ENCODE measurements around the gene RNF220.

Gene RNF220

DNA sequence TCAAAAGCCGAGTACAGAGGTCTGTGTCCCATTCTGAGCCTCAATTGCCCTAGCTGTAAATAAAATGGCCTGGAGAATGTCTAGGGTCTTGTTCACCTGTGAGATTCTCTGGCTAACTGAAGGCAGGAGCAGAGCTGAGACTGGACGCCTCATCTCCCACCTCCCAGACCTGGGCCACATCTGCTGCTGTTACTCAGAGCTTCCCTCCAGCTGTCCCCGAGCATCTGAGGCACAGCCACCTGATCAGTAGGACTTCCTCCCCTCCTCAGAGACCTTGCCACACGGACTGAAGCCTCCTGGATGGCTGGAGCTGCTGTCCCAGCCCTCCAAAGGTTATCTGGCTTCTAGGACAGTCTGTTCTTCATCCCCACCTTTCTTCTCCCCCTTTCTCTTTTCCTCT is 206.8 kb downstream of the RNF220 start:
- Histone ChIP-seq H2BK5ac (ENCODE audit: low read depth, low read length, poor library complexity) (no peak overlapping the region), H3K18ac (ENCODE audit: low read length) (no peak overlapping the region)
- no CpG with 5 or more reads among the region's 4 CpGs for WGBS (ENCODE audit: extremely low coverage, insufficient coverage, insufficient read length)

DNA sequence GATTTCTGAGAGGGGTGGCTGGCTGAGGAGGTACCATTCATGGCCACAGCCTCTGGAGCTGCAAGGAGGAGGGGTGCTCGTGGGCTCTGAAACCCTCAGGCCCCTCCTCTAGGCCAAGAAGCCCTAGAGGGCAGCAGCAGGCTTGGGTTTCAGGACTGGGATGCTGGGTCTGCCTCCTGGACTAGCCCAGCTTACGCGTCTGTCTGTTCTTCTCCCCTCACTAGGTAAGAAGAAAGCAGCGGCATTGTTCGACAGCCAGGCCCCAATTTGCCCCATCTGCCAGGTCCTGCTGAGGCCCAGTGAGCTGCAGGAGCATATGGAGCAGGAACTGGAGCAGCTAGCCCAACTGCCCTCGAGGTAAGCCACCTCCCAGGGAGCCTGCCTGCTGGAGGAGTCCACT is 208.9 kb downstream of the RNF220 start:
- Histone ChIP-seq H3K4me3 (ENCODE audit: low read depth, low read length) (no peak overlapping the region), H3K36me3 (ENCODE audit: control insufficient read depth in 1 of 2, insufficient read depth in 2 of 2, low read length in 2 of 2) (no peaks in the 10 kb centered on the region), H4K8ac (ENCODE audit: low read depth, low read length) (no peak overlapping the region), H3K4me1 (ENCODE audit: control insufficient read depth in 1 of 2, insufficient read depth in 2 of 2, low read length in 2 of 2) (peaks cover 0 to 4% of the 10 kb centered on the region in 2 experiments), H2AK5ac (ENCODE audit: low read length) (no peak overlapping the region), H4K91ac (ENCODE audit: low read depth, low read length) (no peak overlapping the region), H3K79me1 (ENCODE audit: low read length) (no peaks in the 10 kb centered on the region), H2BK120ac (ENCODE audit: insufficient read depth, low read length, poor library complexity) (no peak overlapping the region), H2BK12ac (ENCODE audit: low read length) (no peak overlapping the region), H3K27ac (ENCODE audit: low read depth, low read length) (no peak overlapping the region), H3K18ac (ENCODE audit: low read length) (no peak overlapping the region), H3K27me3 (ENCODE audit: insufficient read depth, low read length) (peaks cover 17% of the 10 kb centered on the region), H3K4me2 (ENCODE audit: low read length) (no peak overlapping the region), H2BK5ac (ENCODE audit: low read depth, low read length, poor library complexity) (no peak overlapping the region), H4K12ac (ENCODE audit: low read depth, low read length) (no peak overlapping the region), H3K9ac (ENCODE audit: low read length) (no peak overlapping the region), H2AFZ (ENCODE audit: insufficient read depth, low read length, poor library complexity) (no peak overlapping the region), H3K9me3 (ENCODE audit: insufficient read depth, low read depth, low read length) (peaks cover 3% of the 10 kb centered on the region), H3K4ac (ENCODE audit: low read depth, low read length) (no peak overlapping the region), H3K23ac (ENCODE audit: low read length) (no peak overlapping the region), H3K79me2 (ENCODE audit: control insufficient read depth, insufficient read depth, low read length, poor library complexity) (no peaks in the 10 kb centered on the region), H3K14ac (ENCODE audit: low read length) (no peak overlapping the region)
- DNase-seq = no peak
- WGBS (ENCODE audit: extremely low coverage, insufficient coverage, insufficient read length) = no CpG with 5 or more reads among the region's 6 CpGs

More for the DNA sequence above, 206.8 kb downstream of the RNF220 start:
- H3K4ac ChIP-seq (ENCODE audit: low read depth, low read length) = no peak overlapping the region
- DNase-seq = no peak
- H3K79me1 ChIP-seq (ENCODE audit: low read length) = no peaks in the 10 kb centered on the region
- peaks cover 2% of the 10 kb centered on the region for H3K9me3 ChIP-seq (ENCODE audit: insufficient read depth, low read depth, low read length)
- no peaks in the 10 kb centered on the region for H3K36me3 ChIP-seq (ENCODE audit: control insufficient read depth in 1 of 2, insufficient read depth in 2 of 2, low read length in 2 of 2)
- no peak overlapping the region for H4K12ac ChIP-seq (ENCODE audit: low read depth, low read length)
- no peak overlapping the region for H3K27ac ChIP-seq (ENCODE audit: low read depth, low read length)
- H3K4me1 ChIP-seq (ENCODE audit: control insufficient read depth in 1 of 2, insufficient read depth in 2 of 2, low read length in 2 of 2) = peaks cover 0 to 2% of the 10 kb centered on the region in 2 experiments
- H2AFZ ChIP-seq (ENCODE audit: insufficient read depth, low read length, poor library complexity) = no peak overlapping the region
- H3K4me3 ChIP-seq (ENCODE audit: low read depth, low read length) = no peak overlapping the region
- H3K4me2 ChIP-seq (ENCODE audit: low read length) = no peak overlapping the region
- H3K79me2 ChIP-seq (ENCODE audit: control insufficient read depth, insufficient read depth, low read length, poor library complexity) = no peaks in the 10 kb centered on the region
- no peak overlapping the region for H3K23ac ChIP-seq (ENCODE audit: low read length)
- no peak overlapping the region for H2BK120ac ChIP-seq (ENCODE audit: insufficient read depth, low read length, poor library complexity)
- no peak overlapping the region for H3K14ac ChIP-seq (ENCODE audit: low read length)
- H4K91ac ChIP-seq (ENCODE audit: low read depth, low read length) = no peak overlapping the region
- H4K8ac ChIP-seq (ENCODE audit: low read depth, low read length) = no peak overlapping the region
- H2BK12ac ChIP-seq (ENCODE audit: low read length) = no peak overlapping the region
- H3K9ac ChIP-seq (ENCODE audit: low read length) = no peak overlapping the region
- peaks cover 5% of the 10 kb centered on the region for H3K27me3 ChIP-seq (ENCODE audit: insufficient read depth, low read length)
- no peak overlapping the region for H2AK5ac ChIP-seq (ENCODE audit: low read length)

DNA sequence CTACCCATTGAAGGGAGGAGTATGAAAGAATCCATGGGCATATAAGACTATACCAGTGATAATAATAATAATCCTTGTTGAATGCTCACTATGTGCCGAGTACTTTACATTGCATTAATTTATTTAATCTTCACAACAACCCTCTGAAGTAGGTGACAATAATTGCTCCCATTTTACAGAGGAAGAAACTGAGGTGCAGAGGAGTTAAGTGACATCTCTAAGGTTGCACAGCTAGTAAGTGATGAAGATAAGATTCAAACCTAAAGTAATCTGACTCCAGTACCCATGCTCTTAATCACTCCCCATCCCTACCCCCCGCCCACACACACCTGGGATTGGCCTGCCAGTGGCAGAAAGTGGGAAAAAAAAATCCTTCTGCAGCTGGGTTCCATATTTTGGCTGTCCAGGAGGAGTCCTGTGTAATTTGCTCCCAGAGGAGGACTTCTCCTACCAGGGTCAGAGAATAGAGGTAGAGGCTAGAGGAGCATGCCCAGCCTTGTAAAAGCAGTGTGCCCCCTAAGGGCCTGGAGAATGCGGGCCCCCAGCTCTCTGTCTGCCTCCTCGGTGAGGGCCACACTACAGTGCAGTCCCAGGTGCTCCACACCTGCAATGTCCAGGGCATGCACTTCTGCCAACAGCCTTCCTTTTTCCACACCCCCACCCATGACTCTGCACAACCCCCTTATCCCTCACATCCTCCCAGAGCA is 211.4 kb downstream of the RNF220 start:
- no peak for DNase-seq
- no peak overlapping the region for H3K14ac ChIP-seq (ENCODE audit: low read length)
- no peaks in the 10 kb centered on the region for H3K36me3 ChIP-seq (ENCODE audit: control insufficient read depth in 1 of 2, insufficient read depth in 2 of 2, low read length in 2 of 2)
- H4K8ac ChIP-seq (ENCODE audit: low read depth, low read length) = no peak overlapping the region
- no peak overlapping the region for H3K9ac ChIP-seq (ENCODE audit: low read length)
- H3K4me2 ChIP-seq (ENCODE audit: low read length) = peak overlapping the region; percentile 52
- no peak overlapping the region for H3K27ac ChIP-seq (ENCODE audit: low read depth, low read length)
- no peak overlapping the region for H2AK5ac ChIP-seq (ENCODE audit: low read length)
- H2AFZ ChIP-seq (ENCODE audit: insufficient read depth, low read length, poor library complexity) = no peak overlapping the region
- no peaks in the 10 kb centered on the region for H3K79me1 ChIP-seq (ENCODE audit: low read length)
- no peaks in the 10 kb centered on the region for H3K79me2 ChIP-seq (ENCODE audit: control insufficient read depth, insufficient read depth, low read length, poor library complexity)
- H3K27me3 ChIP-seq (ENCODE audit: insufficient read depth, low read length) = peaks cover 17% of the 10 kb centered on the region
- H2BK5ac ChIP-seq (ENCODE audit: low read depth, low read length, poor library complexity) = no peak overlapping the region
- peak overlapping the region; percentile 18 for H3K4me3 ChIP-seq (ENCODE audit: low read depth, low read length)
- no peak overlapping the region for H3K23ac ChIP-seq (ENCODE audit: low read length)
- H3K18ac ChIP-seq (ENCODE audit: low read length) = no peak overlapping the region
- H2BK120ac ChIP-seq (ENCODE audit: insufficient read depth, low read length, poor library complexity) = no peak overlapping the region
- H3K9me3 ChIP-seq (ENCODE audit: insufficient read depth, low read depth, low read length) = peaks cover 3% of the 10 kb centered on the region
- no peak overlapping the region for H4K12ac ChIP-seq (ENCODE audit: low read depth, low read length)
- peaks cover 0 to 4% of the 10 kb centered on the region in 2 experiments for H3K4me1 ChIP-seq (ENCODE audit: control insufficient read depth in 1 of 2, insufficient read depth in 2 of 2, low read length in 2 of 2)
- no peak overlapping the region for H4K91ac ChIP-seq (ENCODE audit: low read depth, low read length)
- H2BK12ac ChIP-seq (ENCODE audit: low read length) = no peak overlapping the region
- WGBS (ENCODE audit: extremely low coverage, insufficient coverage, insufficient read length) = no CpG with 5 or more reads among the region's 4 CpGs
- H3K4ac ChIP-seq (ENCODE audit: low read depth, low read length) = no peak overlapping the region

DNA sequence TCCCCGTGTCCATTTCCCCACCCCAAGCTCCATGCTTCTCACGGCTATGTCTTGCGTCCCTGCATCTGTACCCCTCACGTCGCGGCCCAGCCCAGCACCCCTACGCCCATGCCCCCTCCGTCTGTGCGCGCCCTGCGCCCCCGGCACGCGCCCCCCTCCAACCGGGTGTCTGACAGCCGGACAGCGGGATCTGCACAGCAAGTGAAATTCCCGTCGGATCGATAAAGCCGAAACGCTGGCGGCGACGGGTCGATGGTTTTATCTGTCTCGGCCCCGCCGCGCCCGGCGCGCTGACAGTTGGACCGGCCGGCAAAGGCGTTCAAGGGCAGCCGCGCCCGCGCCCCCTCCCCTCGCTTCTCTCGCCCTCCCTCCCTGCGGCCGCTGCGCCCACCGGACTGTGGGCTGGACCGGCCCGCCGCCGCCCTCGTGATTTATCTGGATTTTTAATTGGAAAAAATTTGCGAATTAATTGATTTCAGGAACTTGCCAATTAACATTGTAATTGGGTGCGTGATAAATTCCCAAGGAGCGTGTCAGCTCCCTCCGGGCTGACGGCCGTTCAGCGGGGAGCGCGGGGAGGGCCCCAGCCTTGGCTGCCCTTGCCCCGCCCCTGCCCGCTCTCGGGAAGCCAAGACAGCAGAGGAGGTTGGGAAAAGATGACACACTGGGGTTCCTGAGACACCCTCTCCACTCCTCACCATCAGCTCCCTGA is 212.1 kb downstream of the RNF220 start:
- H3K18ac ChIP-seq (ENCODE audit: low read length) = no peak overlapping the region
- no peak overlapping the region for H3K4ac ChIP-seq (ENCODE audit: low read depth, low read length)
- H3K9ac ChIP-seq (ENCODE audit: low read length) = no peak overlapping the region
- H4K8ac ChIP-seq (ENCODE audit: low read depth, low read length) = no peak overlapping the region
- no peak overlapping the region for H2BK12ac ChIP-seq (ENCODE audit: low read length)
- H3K27ac ChIP-seq (ENCODE audit: low read depth, low read length) = no peak overlapping the region
- H4K12ac ChIP-seq (ENCODE audit: low read depth, low read length) = no peak overlapping the region
- WGBS (ENCODE audit: extremely low coverage, insufficient coverage, insufficient read length) = no CpG with 5 or more reads among the region's 63 CpGs
- no peak overlapping the region for H2BK120ac ChIP-seq (ENCODE audit: insufficient read depth, low read length, poor library complexity)
- peaks cover 3% of the 10 kb centered on the region for H3K9me3 ChIP-seq (ENCODE audit: insufficient read depth, low read depth, low read length)
- H2AFZ ChIP-seq (ENCODE audit: insufficient read depth, low read length, poor library complexity) = no peak overlapping the region
- peak overlapping the region; percentile 52 for H3K4me2 ChIP-seq (ENCODE audit: low read length)
- DNase-seq = no peak
- H3K79me1 ChIP-seq (ENCODE audit: low read length) = no peaks in the 10 kb centered on the region
- H3K27me3 ChIP-seq (ENCODE audit: insufficient read depth, low read length) = peaks cover 17% of the 10 kb centered on the region
- no peak overlapping the region for H2BK5ac ChIP-seq (ENCODE audit: low read depth, low read length, poor library complexity)
- peaks cover 0 to 4% of the 10 kb centered on the region in 2 experiments for H3K4me1 ChIP-seq (ENCODE audit: control insufficient read depth in 1 of 2, insufficient read depth in 2 of 2, low read length in 2 of 2)
- peak overlapping the region; percentile 18 for H3K4me3 ChIP-seq (ENCODE audit: low read depth, low read length)
- H4K91ac ChIP-seq (ENCODE audit: low read depth, low read length) = no peak overlapping the region
- H3K36me3 ChIP-seq (ENCODE audit: control insufficient read depth in 1 of 2, insufficient read depth in 2 of 2, low read length in 2 of 2) = no peaks in the 10 kb centered on the region
- no peak overlapping the region for H2AK5ac ChIP-seq (ENCODE audit: low read length)
- no peak overlapping the region for H3K23ac ChIP-seq (ENCODE audit: low read length)
- H3K79me2 ChIP-seq (ENCODE audit: control insufficient read depth, insufficient read depth, low read length, poor library complexity) = no peaks in the 10 kb centered on the region
- H3K14ac ChIP-seq (ENCODE audit: low read length) = no peak overlapping the region

Measured in trophoblast cell (in vitro differentiated cells and primary cell).